Testis (tissue), 3 donors: ENCODE results near the gene EXOC7. TPM values are rescaled to one million over a fixed set of nuclear protein-coding genes. Genes with fewer than 3 reads are reported as not detected.

ENCODE experiments used
- DNase-seq: peaks from one replicate; pipeline ENCODE4 v3.0.0-alpha.2; 2019
- H3K27ac ChIP-seq, 2 donors: fragments of 200-600 bp; sonication (generic); one replicate each; pipeline ENCODE4 v1.5.1; 2019
- H3K27me3 ChIP-seq: fragments of 200-600 bp; sonication (generic); one replicate; pipeline ENCODE4 v1.5.1; 2019
- H3K36me3 ChIP-seq: fragments of 200-600 bp; sonication (generic); one replicate; pipeline ENCODE4 v1.5.1; 2017; ENCODE audit warnings: low read depth; ENCODE audit errors: missing control alignments
- H3K4me1 ChIP-seq: fragments of 200-600 bp; sonication (generic); one replicate; pipeline ENCODE4 v1.5.1; 2019
- H3K4me3 ChIP-seq, 2 donors: fragments of 200-600 bp; sonication (generic); one replicate each; pipeline ENCODE4 v1.5.1; 2017 to 2019
- H3K9me3 ChIP-seq: fragments of 200-600 bp; sonication (generic); one replicate; pipeline ENCODE4 v1.5.1; 2017
- POLR2A ChIP-seq: fragments of 450-650 bp; IDR thresholded peaks from one replicate; pipeline ENCODE4 v1.6.1; 2017; ENCODE audit warnings: antibody characterized with exemption, mild to moderate bottlenecking, moderate library complexity
- WGBS, 2 donors: methylation state at CpG; one replicate each; pipeline ENCODE4 v1.1.5; 2018; 5-methylcytosine and 5-hydroxymethylcytosine counted together
- intact Hi-C: fragments of 100-400 bp; cut with DNase I; formaldehyde crosslinking; loops from one replicate; pipeline ENCODE4 v1.15.1; 2023; ENCODE audit warnings: low total_unique reads
- polyA plus RNA-seq: library from polyadenylated mRNA; stranded (reverse); fragments of 350-450 nt; fragmentation: Illumina TruSeq; extraction: RNeasy Lipid Tissue Mini Kit (QIAGEN cat#74804); gene quantifications from one replicate; pipeline ENCODE4 v1.2.3, GENCODE V29; 2014; ENCODE audit warnings: low read depth, low replicate concordance; ENCODE audit not compliant: insufficient read depth
- total RNA-seq, 2 donors: library from RNA; depleted of rRNA; stranded (reverse); fragments of >200 nt; gene quantifications; one replicate each; pipeline ENCODE4 v1.2.3, GENCODE V29; 2016
- TF ChIP-seq, protein P1 (sequence below), 3 experiments: fragments of 450-650 bp in 2 of 3; fragments of 200-600 bp in 1 of 3; sonication (generic) in 1 of 3; IDR thresholded peaks; one replicate each; pipeline ENCODE4 v1.5.1; 2016 to 2019; ENCODE audit warnings: antibody characterized with exemption in 3 of 3, mild to moderate bottlenecking in 2 of 3, moderate library complexity in 1 of 3

EXOC7 gene
- total and polyA plus RNA-seq, 3 donors from 2014 or later: 99.1 to 138 (median 138) TPM

DNA sequence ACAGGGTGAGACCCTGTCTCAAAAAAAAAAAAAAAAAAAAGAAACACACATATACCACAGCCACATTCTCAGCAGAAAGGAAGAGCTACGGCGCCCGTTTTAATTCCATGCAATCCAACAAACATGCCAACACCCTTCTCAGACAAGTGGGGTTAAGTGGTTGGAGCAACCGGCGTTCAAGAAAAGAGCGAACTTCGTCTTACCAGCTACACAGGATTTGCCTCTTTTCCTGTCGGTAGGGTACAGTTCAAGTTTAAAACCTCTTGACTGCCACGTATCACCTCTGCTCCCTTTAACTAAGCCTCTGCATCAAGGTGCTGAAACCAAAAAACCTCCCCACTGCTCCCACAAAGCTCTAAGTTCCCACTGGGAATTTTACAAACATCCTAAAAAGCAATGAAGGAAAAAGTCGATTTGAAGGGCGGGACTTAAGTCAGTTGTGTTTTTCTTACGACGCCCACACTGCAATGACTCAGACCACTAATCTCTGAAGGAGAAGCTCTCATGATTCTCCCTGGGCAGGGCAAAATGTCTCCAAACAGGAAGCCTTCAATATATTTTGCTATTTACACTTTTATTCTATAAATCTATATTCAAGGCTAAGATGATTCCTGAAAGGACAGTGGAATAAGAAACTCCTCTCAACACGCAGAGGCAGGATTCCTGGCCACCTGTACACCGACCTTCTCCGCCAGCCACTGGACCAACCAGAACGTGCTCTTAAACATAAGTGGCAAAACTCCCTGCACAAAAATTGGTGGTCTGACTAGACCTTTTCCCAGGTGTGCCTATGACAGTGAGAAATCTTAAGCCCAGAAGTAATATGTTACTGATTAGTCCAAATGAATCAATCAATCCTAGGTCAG lies 50.1 kb downstream of the EXOC7 start:
- H3K36me3 ChIP-seq: no peaks in the 10 kb centered on the region
- intact Hi-C loops: no loop called here
- DNase-seq: no peak
- no peaks in the 10 kb centered on the region for H3K4me1 ChIP-seq
- 85 to 87% methylated on average over 17 of the region's 17 CpGs for WGBS, 2 donors
- H3K9me3 ChIP-seq: no peaks in the 10 kb centered on the region
- no peak overlapping the region for H3K27ac ChIP-seq
- no peak for TF ChIP-seq POLR2A
- TF ChIP-seq, protein P1, sequence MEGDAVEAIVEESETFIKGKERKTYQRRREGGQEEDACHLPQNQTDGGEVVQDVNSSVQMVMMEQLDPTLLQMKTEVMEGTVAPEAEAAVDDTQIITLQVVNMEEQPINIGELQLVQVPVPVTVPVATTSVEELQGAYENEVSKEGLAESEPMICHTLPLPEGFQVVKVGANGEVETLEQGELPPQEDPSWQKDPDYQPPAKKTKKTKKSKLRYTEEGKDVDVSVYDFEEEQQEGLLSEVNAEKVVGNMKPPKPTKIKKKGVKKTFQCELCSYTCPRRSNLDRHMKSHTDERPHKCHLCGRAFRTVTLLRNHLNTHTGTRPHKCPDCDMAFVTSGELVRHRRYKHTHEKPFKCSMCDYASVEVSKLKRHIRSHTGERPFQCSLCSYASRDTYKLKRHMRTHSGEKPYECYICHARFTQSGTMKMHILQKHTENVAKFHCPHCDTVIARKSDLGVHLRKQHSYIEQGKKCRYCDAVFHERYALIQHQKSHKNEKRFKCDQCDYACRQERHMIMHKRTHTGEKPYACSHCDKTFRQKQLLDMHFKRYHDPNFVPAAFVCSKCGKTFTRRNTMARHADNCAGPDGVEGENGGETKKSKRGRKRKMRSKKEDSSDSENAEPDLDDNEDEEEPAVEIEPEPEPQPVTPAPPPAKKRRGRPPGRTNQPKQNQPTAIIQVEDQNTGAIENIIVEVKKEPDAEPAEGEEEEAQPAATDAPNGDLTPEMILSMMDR (IDR thresholded peaks at IDR 0.05): no peak
- no peak overlapping the region for H3K4me3 ChIP-seq
- no peaks in the 10 kb centered on the region for H3K27me3 ChIP-seq

DNA sequence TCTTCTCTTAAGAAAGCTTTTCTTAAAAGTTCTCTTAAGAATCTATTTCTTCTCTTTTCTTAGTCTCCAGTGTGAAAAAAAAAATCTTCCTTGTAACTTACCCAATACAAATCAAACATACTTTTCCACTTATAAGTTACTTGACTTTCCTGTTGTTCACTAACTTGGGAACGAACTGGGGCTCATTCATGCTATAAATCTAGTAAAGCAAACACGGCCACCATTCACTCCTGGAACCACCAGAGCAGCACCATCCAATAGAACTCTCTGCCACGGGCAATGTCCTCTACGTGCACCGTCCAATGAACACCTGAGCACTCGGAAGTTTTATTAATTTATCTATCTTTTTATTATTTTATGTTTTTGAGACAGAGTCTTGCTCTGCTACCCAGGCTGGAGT lies 52.0 kb downstream of the EXOC7 start:
- Histone ChIP-seq H3K27ac (no peak overlapping the region), H3K4me1 (no peaks in the 10 kb centered on the region), H3K36me3 (no peaks in the 10 kb centered on the region), H3K4me3 (no peak overlapping the region), H3K9me3 (no peaks in the 10 kb centered on the region), H3K27me3 (no peaks in the 10 kb centered on the region)
- no peak for DNase-seq
- TF ChIP-seq, protein P1 (IDR thresholded peaks at IDR 0.05): no peak
- no peak for TF ChIP-seq POLR2A
- 81 to 86% methylated on average over 6 of the region's 6 CpGs for WGBS, 2 donors
- intact Hi-C loops: no loop called here

DNA sequence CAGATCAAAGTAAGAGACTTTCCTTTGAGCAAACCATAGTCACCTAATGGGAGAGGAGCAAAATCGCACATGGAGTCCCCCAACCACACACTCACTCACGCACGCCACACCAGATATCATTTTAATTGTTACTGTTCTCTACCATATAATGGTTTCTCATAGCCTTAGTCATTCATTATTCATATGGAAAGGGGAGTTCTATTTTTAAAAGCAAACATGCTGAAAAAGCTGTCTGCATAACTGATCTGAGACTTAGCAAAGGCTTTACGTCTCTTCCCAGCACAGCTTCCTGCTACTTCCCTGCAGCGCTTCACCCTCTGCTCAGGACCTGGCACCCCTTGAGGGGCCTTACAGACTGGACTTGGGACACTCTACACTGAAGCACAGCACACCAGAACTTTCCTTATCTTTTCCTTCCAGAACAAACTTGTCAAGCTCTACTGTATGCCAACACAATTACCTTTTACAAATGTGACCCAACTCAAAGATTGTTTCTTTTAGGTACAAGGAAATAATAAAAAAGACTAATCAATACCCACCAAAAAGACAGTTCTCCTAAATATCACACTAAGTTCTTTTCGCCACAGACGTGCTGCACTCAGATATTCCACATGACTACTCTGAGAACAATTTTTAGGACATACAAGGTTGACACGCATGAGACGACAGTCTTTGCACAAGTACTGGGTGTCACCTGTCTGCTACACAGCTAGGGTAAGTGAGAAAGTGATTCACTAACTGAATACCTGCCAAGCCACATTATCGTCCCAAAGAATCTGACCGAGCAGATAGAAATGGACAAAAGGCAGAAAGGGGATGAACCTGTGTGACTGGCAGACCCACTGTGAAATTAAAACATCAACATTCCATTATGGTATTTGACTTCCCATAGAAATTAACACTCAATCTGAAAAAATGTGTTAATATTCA lies 52.8 kb downstream of the EXOC7 start:
- no peaks in the 10 kb centered on the region for H3K27me3 ChIP-seq
- DNase-seq: no peak
- TF ChIP-seq, protein P1 (IDR thresholded peaks at IDR 0.05): no peak
- no peak for TF ChIP-seq POLR2A
- H3K4me3 ChIP-seq: no peak overlapping the region
- H3K9me3 ChIP-seq: no peaks in the 10 kb centered on the region
- H3K36me3 ChIP-seq: no peaks in the 10 kb centered on the region
- WGBS, 2 donors: 90 to 97% methylated on average over 11 of the region's 11 CpGs
- intact Hi-C loops: no loop called here
- no peaks in the 10 kb centered on the region for H3K4me1 ChIP-seq
- H3K27ac ChIP-seq: no peak overlapping the region

DNA sequence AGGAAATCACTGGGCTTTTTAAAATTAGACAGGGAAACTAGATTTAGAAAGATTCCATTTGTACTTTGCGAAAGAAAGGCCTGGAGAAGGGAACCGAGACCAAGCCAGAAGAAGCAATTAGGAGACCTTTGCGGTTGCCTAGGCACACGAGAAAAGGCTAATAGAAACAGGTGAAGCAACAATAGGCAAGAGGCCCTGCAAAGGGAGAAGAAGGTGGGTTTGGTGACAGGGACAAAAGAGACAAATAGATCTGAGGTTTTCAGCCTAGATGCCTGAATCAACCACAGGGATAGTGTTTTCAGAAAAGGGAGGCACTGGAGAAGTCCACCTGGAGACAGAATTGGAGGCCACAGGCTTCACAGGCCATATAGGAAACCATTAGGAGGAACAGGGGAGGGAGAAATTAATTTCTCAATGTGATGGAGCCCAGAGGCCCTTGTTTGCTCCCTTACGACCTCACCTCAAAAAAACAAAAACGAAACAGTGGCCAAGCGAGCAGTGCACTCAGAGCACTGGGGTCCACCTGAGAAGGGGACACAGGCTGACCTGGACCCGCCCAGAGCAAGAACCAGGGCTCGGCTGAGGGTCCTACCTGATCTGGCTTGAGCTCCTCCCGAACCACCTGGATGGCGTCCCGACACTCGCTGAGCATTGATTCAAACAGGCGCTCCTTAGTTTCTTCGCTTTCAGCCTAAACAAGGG lies 53.6 kb downstream of the EXOC7 start:
- Histone ChIP-seq H3K4me3 (no peak overlapping the region), H3K4me1 (no peaks in the 10 kb centered on the region), H3K27ac (no peak overlapping the region), H3K27me3 (no peaks in the 10 kb centered on the region), H3K9me3 (no peaks in the 10 kb centered on the region), H3K36me3 (no peaks in the 10 kb centered on the region)
- intact Hi-C loops: no loop called here
- TF ChIP-seq, protein P1 (IDR thresholded peaks at IDR 0.05): no peak
- TF ChIP-seq POLR2A: no peak
- 90 to 92% methylated on average over 15 of the region's 15 CpGs for WGBS, 2 donors
- no peak for DNase-seq
